H9 (cell line): ENCODE measurements around the gene PTPRB. TPM values are rescaled to one million over a fixed set of nuclear protein-coding genes. Genes with fewer than 3 reads are reported as not detected.

Experiments used
- DNase-seq: peaks from one replicate; pipeline ENCODE4 v3.0.0-alpha.2; 2017
- H2AFZ ChIP-seq: one replicate; pipeline ENCODE4 v1.6.1; 2013; ENCODE audit warnings: mild to moderate bottlenecking, low read length, control low read depth, moderate library complexity
- H2AK5ac ChIP-seq: 2 replicates; pipeline ENCODE4 v1.6.1; 2013; ENCODE audit warnings: low read length, control low read depth, mixed read lengths; ENCODE audit not compliant: insufficient read length
- H2BK120ac ChIP-seq: one replicate; pipeline ENCODE4 v1.6.1; 2013; ENCODE audit warnings: low read depth, mild to moderate bottlenecking, low read length, control low read depth, inconsistent platforms; ENCODE audit not compliant: poor library complexity, severe bottlenecking
- H2BK12ac ChIP-seq: 2 replicates; pipeline ENCODE4 v1.6.1; 2013; ENCODE audit warnings: low read length, control low read depth, mixed read lengths, low read depth; ENCODE audit not compliant: insufficient read length
- H2BK15ac ChIP-seq: 2 replicates; pipeline ENCODE4 v1.6.1; 2013; ENCODE audit warnings: low read depth, low read length, control low read depth
- H2BK20ac ChIP-seq: one replicate; pipeline ENCODE4 v1.6.1; 2013; ENCODE audit warnings: low read depth, mild to moderate bottlenecking, low read length, control low read depth, inconsistent platforms; ENCODE audit not compliant: poor library complexity, severe bottlenecking
- H2BK5ac ChIP-seq: 2 replicates; pipeline ENCODE4 v1.6.1; 2013; ENCODE audit warnings: low read length, control low read depth, mixed read lengths; ENCODE audit not compliant: insufficient read length
- H3K14ac ChIP-seq: 2 replicates; pipeline ENCODE4 v1.6.1; 2013; ENCODE audit warnings: low read length, control low read depth; ENCODE audit not compliant: insufficient read depth
- H3K18ac ChIP-seq: 2 replicates; pipeline ENCODE4 v1.6.1; 2013; ENCODE audit warnings: low read depth, mild to moderate bottlenecking, mixed read lengths, low read length, control low read depth; ENCODE audit not compliant: insufficient read length
- H3K23ac ChIP-seq: 2 replicates; pipeline ENCODE4 v1.6.1; 2013; ENCODE audit warnings: low read length, control low read depth, mixed read lengths, low read depth; ENCODE audit not compliant: insufficient read length
- H3K23me2 ChIP-seq: 2 replicates; pipeline ENCODE4 v1.6.1; 2013; ENCODE audit warnings: low read depth, mild to moderate bottlenecking, mixed read lengths, low read length, control low read depth; ENCODE audit not compliant: insufficient read length, poor library complexity, severe bottlenecking
- H3K27ac ChIP-seq: 2 replicates; pipeline ENCODE4 v1.5.1; 2013; ENCODE audit warnings: low read length, control low read depth, mixed read lengths, low read depth; ENCODE audit not compliant: insufficient read length
- H3K27me3 ChIP-seq: 2 replicates; pipeline ENCODE4 v1.6.1; 2013; ENCODE audit warnings: low read length, control low read depth, inconsistent platforms; ENCODE audit not compliant: insufficient read depth
- H3K4ac ChIP-seq: 2 replicates; pipeline ENCODE4 v1.6.1; 2013; ENCODE audit warnings: low read depth, mild to moderate bottlenecking, control low read depth, inconsistent platforms, low read length, moderate library complexity
- H3K4me1 ChIP-seq: 2 replicates; pipeline ENCODE4 v1.6.1; 2013; ENCODE audit warnings: low read length, control low read depth, inconsistent platforms; ENCODE audit not compliant: insufficient read depth
- H3K4me2 ChIP-seq: 2 replicates; pipeline ENCODE4 v1.6.1; 2013; ENCODE audit warnings: low read length, control low read depth, mixed read lengths; ENCODE audit not compliant: insufficient read length, insufficient read depth
- H3K56ac ChIP-seq: 2 replicates; pipeline ENCODE4 v1.6.1; 2013; ENCODE audit warnings: low read depth, mild to moderate bottlenecking, mixed read lengths, low read length, control low read depth; ENCODE audit not compliant: insufficient read length
- H3K79me1 ChIP-seq: 2 replicates; pipeline ENCODE4 v1.6.1; 2013; ENCODE audit warnings: low read depth, mild to moderate bottlenecking, moderate library complexity, low read length, control low read depth, inconsistent platforms; ENCODE audit not compliant: insufficient read depth, poor library complexity, severe bottlenecking
- H3K79me2 ChIP-seq: 2 replicates; pipeline ENCODE4 v1.6.1; 2013; ENCODE audit warnings: low read length, control low read depth, inconsistent platforms; ENCODE audit not compliant: insufficient read depth
- H3K9ac ChIP-seq: 2 replicates; pipeline ENCODE4 v1.6.1; 2013; ENCODE audit warnings: low read length, control low read depth, mixed read lengths; ENCODE audit not compliant: insufficient read length; ENCODE audit errors: extremely low read depth
- H3K9me3 ChIP-seq: one replicate; pipeline ENCODE4 v1.6.1; 2013; ENCODE audit warnings: low read depth, low read length, inconsistent platforms; ENCODE audit not compliant: control insufficient read depth
- H3T11ph ChIP-seq: one replicate; pipeline ENCODE4 v1.6.1; 2013; ENCODE audit warnings: mild to moderate bottlenecking, low read length, control low read depth, inconsistent platforms
- H4K20me1 ChIP-seq: one replicate; pipeline ENCODE4 v1.6.1; 2013; ENCODE audit not compliant: control insufficient read depth, insufficient read length, insufficient read depth
- H4K5ac ChIP-seq: 2 replicates; pipeline ENCODE4 v1.6.1; 2013; ENCODE audit warnings: low read depth, mild to moderate bottlenecking, mixed read lengths, low read length, control low read depth; ENCODE audit not compliant: insufficient read length
- H4K8ac ChIP-seq: replicated peaks from 2 replicates; pipeline ENCODE4 v1.6.1; 2013; ENCODE audit warnings: low read length, control low read depth, mixed read lengths, low read depth; ENCODE audit not compliant: insufficient read length
- H4K91ac ChIP-seq: 2 replicates; pipeline ENCODE4 v1.6.1; 2013; ENCODE audit warnings: low read depth, mild to moderate bottlenecking, moderate library complexity, mixed read lengths, low read length, control low read depth; ENCODE audit not compliant: insufficient read length
- H3K27ac Mint-ChIP-seq, 3 experiments: 2 replicates in 2 of 3; 3 replicates in 1 of 3; pipeline ENCODE4 v1.8.0; 2020 to 2021; ENCODE audit warnings: mixed read lengths in 3 of 3, mild to moderate bottlenecking in 1 of 3, moderate library complexity in 1 of 3
- H3K27me3 Mint-ChIP-seq: 2 replicates; pipeline ENCODE4 v1.8.0; 2021; ENCODE audit warnings: low read depth, mild to moderate bottlenecking, moderate library complexity, mixed read lengths
- H3K36me3 Mint-ChIP-seq, 3 experiments: 2 replicates in 2 of 3; 3 replicates in 1 of 3; pipeline ENCODE4 v1.8.0; 2020 to 2021; ENCODE audit warnings: low read depth in 3 of 3, mixed read lengths in 3 of 3; ENCODE audit not compliant: insufficient read depth in 1 of 3
- H3K4me1 Mint-ChIP-seq, 2 experiments: 2 replicates each; pipeline ENCODE4 v1.8.0; 2020; ENCODE audit warnings: mixed read lengths in 2 of 2
- H3K4me3 Mint-ChIP-seq, 2 experiments: 2 replicates in 1 of 2; 3 replicates in 1 of 2; pipeline ENCODE4 v1.8.0; 2020 to 2021; ENCODE audit warnings: mild to moderate bottlenecking in 2 of 2, mixed read lengths in 2 of 2, moderate library complexity in 1 of 2
- H3K9me3 Mint-ChIP-seq, 2 experiments: 2 replicates in 1 of 2; 3 replicates in 1 of 2; pipeline ENCODE4 v1.8.0; 2020; ENCODE audit warnings: mild to moderate bottlenecking in 2 of 2, mixed read lengths in 2 of 2, moderate library complexity in 1 of 2
- CTCF ChIP-seq: fragments of 200-600 bp; sonication (generic); conservative IDR thresholded peaks from 3 replicates; pipeline ENCODE4 v1.8.0; 2021; ENCODE audit warnings: antibody characterized with exemption, mild to moderate bottlenecking
- WGBS: extraction: QIAGEN DNeasy Blood & Tissue Kit; methylation state at CpG from one replicate; pipeline ENCODE4 v1.1.7; 2013; ENCODE audit warnings: missing lambda C conversion rate, low lambda C conversion rate, mixed read lengths; ENCODE audit not compliant: insufficient read length; ENCODE audit errors: extremely low coverage; 5-methylcytosine and 5-hydroxymethylcytosine counted together
- total RNA-seq: library from RNA; stranded (reverse); gene quantifications from 2 replicates; pipeline ENCODE4 v1.2.1, GENCODE V29; 2021

PTPRB gene
- total RNA-seq, 1 experiment from 2014 or later, result 1.4 TPM

DNA sequence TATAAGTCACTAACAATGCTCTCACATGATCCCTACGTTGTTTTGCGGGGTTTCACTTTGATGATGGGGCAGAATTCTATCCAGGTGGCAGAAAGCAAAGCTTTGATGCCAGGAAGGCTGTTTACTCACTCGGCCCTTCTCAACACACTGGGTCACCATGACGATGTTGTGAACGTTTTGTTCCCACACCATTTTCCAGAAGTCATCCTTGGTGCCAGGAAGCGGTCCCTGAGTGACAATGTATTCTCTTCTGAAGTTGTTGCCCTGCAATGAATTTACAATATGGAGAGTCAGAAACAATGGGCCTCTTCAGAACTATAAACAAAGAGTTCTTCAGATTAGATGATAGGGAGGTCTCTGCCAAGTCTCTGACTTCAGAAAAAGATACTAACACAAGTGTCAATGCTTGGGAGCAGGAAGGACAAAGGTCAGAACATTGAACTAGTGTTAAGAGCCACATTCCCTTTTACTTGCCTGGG is 101.3 kb downstream of the PTPRB start:
- H3K27ac ChIP-seq, result no peak overlapping the region
- H3K27me3 ChIP-seq, result no peaks in the 10 kb centered on the region
- no peak overlapping the region for H3K56ac ChIP-seq
- H4K8ac ChIP-seq, result no peak overlapping the region
- H2BK12ac ChIP-seq, result no peak overlapping the region
- no peak overlapping the region for H4K5ac ChIP-seq
- Mint-ChIP-seq H3K4me3 (no peak overlapping the region), H3K36me3 (no peaks in the 10 kb centered on the region), H3K9me3 (no peaks in the 10 kb centered on the region), H3K27me3 (no peaks in the 10 kb centered on the region; the same call in 1 of the 2 replicates), H3K4me1 (peaks cover 6% of the 10 kb centered on the region in 2 experiments), H3K27ac (no peak overlapping the region)
- TF ChIP-seq CTCF, result no peak
- H2BK15ac ChIP-seq, result no peak overlapping the region
- H3T11ph ChIP-seq, result no peak overlapping the region
- H4K20me1 ChIP-seq, result no peaks in the 10 kb centered on the region
- no peak overlapping the region for H2AFZ ChIP-seq
- H2BK120ac ChIP-seq, result no peak overlapping the region
- no peak overlapping the region for H3K23ac ChIP-seq
- H3K79me2 ChIP-seq, result no peaks in the 10 kb centered on the region
- no peaks in the 10 kb centered on the region for H3K79me1 ChIP-seq
- no peak overlapping the region for H3K9ac ChIP-seq
- H2BK5ac ChIP-seq, result no peak overlapping the region
- no peak overlapping the region for H2BK20ac ChIP-seq
- no peak overlapping the region for H3K4me2 ChIP-seq
- no peaks in the 10 kb centered on the region for H3K23me2 ChIP-seq
- no peaks in the 10 kb centered on the region for H3K9me3 ChIP-seq
- no peak overlapping the region for H3K4ac ChIP-seq
- H2AK5ac ChIP-seq, result no peak overlapping the region
- WGBS, result no CpG with 5 or more reads among the region's 6 CpGs
- H3K4me1 ChIP-seq, result no peaks in the 10 kb centered on the region
- no peak overlapping the region for H3K14ac ChIP-seq
- DNase-seq, result no peak
- no peak overlapping the region for H4K91ac ChIP-seq
- H3K18ac ChIP-seq, result no peak overlapping the region
